IMR-90 (cell line): ENCODE results near the gene OR5M8. TPM values are rescaled to one million over a fixed set of nuclear protein-coding genes. Genes with fewer than 3 reads are reported as not detected.

ENCODE experiments used
- ATAC-seq: fragments of 200-7000 bp; cut with Tn5 transposase; 2 replicates; pipeline ENCODE4 v1.9.1; 2020; ENCODE audit warnings: low read depth, mild to moderate bottlenecking, moderate library complexity
- BruUV-seq: library from RNA; stranded (reverse); fragments of 400-500 nt; replicated peaks from 2 replicates; lab custom pipeline; 2021; lab: Mats Ljungman, UMichigan
- CTCF ChIA-PET: fragments of 300-600 bp; formaldehyde crosslinking; extraction: SDS; loops from one replicate; lab custom pipeline; 2021; ENCODE audit warnings: antibody characterized with exemption; lab: Yijun Ruan, JAX
- POLR2A ChIA-PET: fragments of 300-600 bp; sonication (Branson Sonifier 250); formaldehyde crosslinking; loops from one replicate; lab custom pipeline; 2022; ENCODE audit warnings: antibody characterized with exemption; ENCODE audit not compliant: unreplicated experiment; lab: Charles Lee
- DNase-seq: peaks from one replicate; pipeline ENCODE4 v3.0.0; 2013
- H2AFZ ChIP-seq: replicated peaks from 2 replicates; pipeline ENCODE3; 2013; ENCODE audit warnings: low read length, mild to moderate bottlenecking; ENCODE audit not compliant: poor library complexity
- H2AK5ac ChIP-seq: 2 replicates; pipeline ENCODE4 v1.6.1; 2013; ENCODE audit warnings: low read depth, low read length, inconsistent platforms
- H2AK9ac ChIP-seq: replicated peaks from 2 replicates; pipeline ENCODE3; 2013; ENCODE audit warnings: mild to moderate bottlenecking, low read depth, low read length, moderate library complexity; ENCODE audit not compliant: poor library complexity
- H2BK120ac ChIP-seq: 2 replicates; pipeline ENCODE4 v1.6.1; 2013; ENCODE audit warnings: low read depth, low read length, inconsistent platforms
- H2BK15ac ChIP-seq: 3 replicates; pipeline ENCODE4 v1.6.1; 2013; ENCODE audit warnings: low read depth, low read length, inconsistent platforms
- H2BK20ac ChIP-seq: 2 replicates; pipeline ENCODE4 v1.6.1; 2013; ENCODE audit warnings: low read depth, mild to moderate bottlenecking, inconsistent platforms, low read length, moderate library complexity
- H2BK5ac ChIP-seq: 2 replicates; pipeline ENCODE4 v1.6.1; 2013; ENCODE audit warnings: mild to moderate bottlenecking, low read depth, low read length, inconsistent platforms; ENCODE audit not compliant: poor library complexity, severe bottlenecking
- H3K14ac ChIP-seq: replicated peaks from 2 replicates; pipeline ENCODE4 v1.6.1; 2013; ENCODE audit warnings: low read depth, low read length, inconsistent platforms
- H3K18ac ChIP-seq: 2 replicates; pipeline ENCODE4 v1.6.1; 2013; ENCODE audit warnings: low read depth, low read length, control low read depth
- H3K23ac ChIP-seq: 2 replicates; pipeline ENCODE4 v1.6.1; 2013; ENCODE audit warnings: low read depth, low read length, inconsistent platforms
- H3K27ac ChIP-seq: 2 replicates; pipeline ENCODE4 v1.5.1; 2013; ENCODE audit warnings: mild to moderate bottlenecking, control low read depth, low read length; ENCODE audit not compliant: insufficient read depth
- H3K27me3 ChIP-seq: 2 replicates; pipeline ENCODE4 v1.6.1; 2013; ENCODE audit warnings: low read length; ENCODE audit not compliant: control insufficient read depth, insufficient read depth
- H3K36me3 ChIP-seq: 2 replicates; pipeline ENCODE4 v1.6.1; 2013; ENCODE audit warnings: low read length, mixed read lengths; ENCODE audit not compliant: control insufficient read depth, insufficient read depth
- H3K4ac ChIP-seq: 2 replicates; pipeline ENCODE4 v1.6.1; 2013; ENCODE audit warnings: low read depth, low read length, inconsistent platforms
- H3K4me1 ChIP-seq: 2 replicates; pipeline ENCODE4 v1.6.1; 2013; ENCODE audit warnings: low read length, mixed read lengths; ENCODE audit not compliant: control insufficient read depth, insufficient read depth
- H3K4me2 ChIP-seq: 2 replicates; pipeline ENCODE4 v1.6.1; 2013; ENCODE audit warnings: low read depth, mild to moderate bottlenecking, control low read depth, low read length, moderate library complexity
- H3K4me3 ChIP-seq: 2 replicates; pipeline ENCODE4 v1.5.1; 2013; ENCODE audit warnings: low read depth, mild to moderate bottlenecking, control low read depth, low read length, moderate library complexity; ENCODE audit not compliant: insufficient read depth
- H3K56ac ChIP-seq: 2 replicates; pipeline ENCODE4 v1.6.1; 2013; ENCODE audit warnings: low read length, inconsistent platforms; ENCODE audit not compliant: insufficient read depth; ENCODE audit errors: extremely low read depth
- H3K79me1 ChIP-seq, 2 experiments: 2 replicates each; pipeline ENCODE4 v1.6.1; 2013; ENCODE audit warnings: low read length in 2 of 2, inconsistent platforms in 1 of 2, low read depth in 1 of 2
- H3K9ac ChIP-seq: 2 replicates; pipeline ENCODE4 v1.6.1; 2013; ENCODE audit warnings: low read depth, low read length, control low read depth
- H3K9me1 ChIP-seq: 2 replicates; pipeline ENCODE4 v1.6.1; 2013; ENCODE audit warnings: low read length, inconsistent platforms; ENCODE audit not compliant: insufficient read depth
- H3K9me3 ChIP-seq: 2 replicates; pipeline ENCODE4 v1.6.1; 2013; ENCODE audit warnings: low read length; ENCODE audit not compliant: control insufficient read depth, insufficient read depth
- H4K20me1 ChIP-seq: 2 replicates; pipeline ENCODE4 v1.6.1; 2013; ENCODE audit warnings: low read length, inconsistent platforms; ENCODE audit not compliant: insufficient read depth
- H4K5ac ChIP-seq: 2 replicates; pipeline ENCODE4 v1.6.1; 2013; ENCODE audit warnings: mild to moderate bottlenecking, low read depth, low read length, control low read depth
- H4K8ac ChIP-seq, 2 experiments: 2 replicates each; pipeline ENCODE4 v1.6.1; 2013; ENCODE audit warnings: low read depth in 2 of 2, low read length in 2 of 2, control low read depth in 1 of 2, inconsistent platforms in 1 of 2
- H4K91ac ChIP-seq: 2 replicates; pipeline ENCODE4 v1.6.1; 2013; ENCODE audit warnings: low read depth, low read length, inconsistent platforms; ENCODE audit not compliant: insufficient read depth
- BHLHE40 ChIP-seq: fragments of 150-350 bp; IDR thresholded peaks from 2 replicates; pipeline ENCODE4 v1.6.1; 2016; ENCODE audit warnings: mild to moderate bottlenecking, low read depth, low read length
- CTCF ChIP-seq: conservative IDR thresholded peaks from 2 replicates; pipeline ENCODE4 v1.5.1; 2012; ENCODE audit warnings: mild to moderate bottlenecking, low read depth, low read length, improper control_type of control experiment
- MAZ ChIP-seq: IDR thresholded peaks from 2 replicates; pipeline ENCODE4 v1.6.1; 2012; ENCODE audit warnings: low read depth, mild to moderate bottlenecking, low read length, improper control_type of control experiment, moderate library complexity, borderline replicate concordance
- MXI1 ChIP-seq: IDR thresholded peaks from 2 replicates; pipeline ENCODE4 v1.6.1; 2012; ENCODE audit warnings: low read depth, mild to moderate bottlenecking, low read length, moderate library complexity, borderline replicate concordance
- NFE2L2 ChIP-seq: fragments of 150-350 bp; IDR thresholded peaks from 2 replicates; pipeline ENCODE4 v1.6.1; 2016; ENCODE audit warnings: low read depth, mild to moderate bottlenecking, low read length
- POLR2A ChIP-seq: IDR thresholded peaks from 2 replicates; pipeline ENCODE4 v1.6.1; 2012; ENCODE audit warnings: mild to moderate bottlenecking, low read depth, low read length
- RAD21 ChIP-seq: IDR thresholded peaks from 2 replicates; pipeline ENCODE4 v1.6.1; 2012; ENCODE audit warnings: low read length, improper control_type of control experiment
- RFX5 ChIP-seq: IDR thresholded peaks from 2 replicates; pipeline ENCODE4 v1.8.0; 2012; ENCODE audit warnings: low read depth, mild to moderate bottlenecking, low read length, moderate library complexity
- USF2 ChIP-seq: fragments of 150-350 bp; IDR thresholded peaks from 2 replicates; pipeline ENCODE4 v1.6.1; 2017; ENCODE audit warnings: mild to moderate bottlenecking, antibody characterized with exemption, low read length, low read depth
- WGBS, 2 experiments: methylation state at CpG; one replicate each; pipeline versions ENCODE4 v1.1.5 to v1.1.7; 2013; ENCODE audit warnings: missing lambda C conversion rate in 2 of 2; ENCODE audit not compliant: insufficient read length in 1 of 2; ENCODE audit errors: extremely low coverage in 2 of 2; 5-methylcytosine and 5-hydroxymethylcytosine counted together
- dilution Hi-C: fragments of 300-500 bp; cut with HindIII; formaldehyde crosslinking; loops from one replicate; pipeline ENCODE4 v1.14.3; 2018; ENCODE audit warnings: low sequenced_read_pairs; ENCODE audit not compliant: unreplicated experiment
- in situ Hi-C: fragments of 300-500 bp; cut with MboI; formaldehyde crosslinking; loops from 3 replicates; pipeline ENCODE4 v1.14.3; 2019; ENCODE audit warnings: low sequenced_read_pairs, inconsistent platforms, mixed read lengths
- intact Hi-C: fragments of 100-400 bp; cut with micrococcal nuclease; formaldehyde crosslinking; loops from 2 replicates; pipeline ENCODE4 v1.10.0; 2022
- polyA plus RNA-seq, 3 experiments: library from polyadenylated mRNA; depleted of rRNA; stranded (reverse); fragments of >200 nt; gene quantifications; 2 replicates each; pipeline ENCODE4 v1.2.3, GENCODE V29; 2012; ENCODE audit warnings: low replicate concordance in 1 of 3
- total RNA-seq: library from RNA; depleted of rRNA; stranded (reverse); fragments of >200 nt; gene quantifications from 2 replicates; pipeline ENCODE4 v1.2.3, GENCODE V29; 2012

OR5M8 gene
- total and polyA plus RNA-seq, 2 of the 4 experiments (the other 2 are of a cell fraction): not detected

- no peak within 1 kb of the TSS for H2BK15ac ChIP-seq
- H3K9me3 ChIP-seq: peaks cover 2% of the 10 kb centered on the region; the same call in 1 of the 2 replicates
- no peak within 1 kb of the TSS for H2AK5ac ChIP-seq
- DNase-seq: no peak
- no peak within 1 kb of the TSS for H3K14ac ChIP-seq
- H3K9ac ChIP-seq: no peak within 1 kb of the TSS
- dilution Hi-C loops (no loop called here), intact Hi-C loops (no loop called here), in situ Hi-C loops (no loop called here)
- H3K18ac ChIP-seq: no peak within 1 kb of the TSS
- TF ChIP-seq MXI1 (no peak), CTCF (no peak), NFE2L2 (no peak), POLR2A (no peak), RAD21 (no peak), MAZ (no peak), BHLHE40 (no peak), RFX5 (no peak), USF2 (no peak)
- no peak within 1 kb of the TSS for H4K91ac ChIP-seq
- POLR2A ChIA-PET: no interaction called here
- no peak within 1 kb of the TSS for H4K8ac ChIP-seq
- H3K79me1 ChIP-seq: no peaks in the 10 kb centered on the region
- H2AK9ac ChIP-seq: no peak within 1 kb of the TSS
- no peaks in the 10 kb centered on the region for H3K4me1 ChIP-seq
- no TSS peak for BruUV-seq
- ATAC-seq: no peak
- H3K4me2 ChIP-seq: no peak within 1 kb of the TSS
- no peak within 1 kb of the TSS for H3K4ac ChIP-seq
- no peak within 1 kb of the TSS for H2BK120ac ChIP-seq
- no peak within 1 kb of the TSS for H2BK5ac ChIP-seq
- no CpG with 5 or more reads among the region's 6 CpGs for WGBS, 2 experiments
- H2AFZ ChIP-seq: no peak within 1 kb of the TSS
- H3K23ac ChIP-seq: no peak within 1 kb of the TSS
- no peaks in the 10 kb centered on the region for H4K20me1 ChIP-seq
- CTCF ChIA-PET: no interaction called here
- H3K27ac ChIP-seq: no peak within 1 kb of the TSS
- no peaks in the 10 kb centered on the region for H3K36me3 ChIP-seq
- no peak within 1 kb of the TSS for H3K56ac ChIP-seq
- H3K4me3 ChIP-seq: no peak within 1 kb of the TSS
- H2BK20ac ChIP-seq: no peak within 1 kb of the TSS
- H3K27me3 ChIP-seq: no peaks in the 10 kb centered on the region
- no peak within 1 kb of the TSS for H4K5ac ChIP-seq
- H3K9me1 ChIP-seq: no peaks in the 10 kb centered on the region
These were observed 17.9 kb downstream of the OR5M8 start, which contains the start of gene OR5M3 for GRCh38 chr11:56473252-56473651. Gene OR5M3 (minus strand): TSS chr11:56473352. CDS start chr11:56470497, 2,855 bp downstream.
